ENCODE data around the gene ANTXR1. TPM values are rescaled to one million over a fixed set of nuclear protein-coding genes. Genes with fewer than 3 reads are reported as not detected.

Gene ANTXR1
- total and polyA plus RNA-seq, 2 of the 8 experiments (the other 6 are each of a cell fraction or from before 2014, with no cell fraction given), result 15.8 to 44.3 TPM

- TF ChIP-seq FOSL1 (IDR thresholded peaks at IDR 0.05; ENCODE audit: insufficient read depth, low read depth, low read length) (no peak), EP300 (IDR thresholded peaks at IDR 0.05; ENCODE audit: borderline replicate concordance in 1 of 2, low read depth in 2 of 2, low read length in 2 of 2) (no peak), KDM1A (IDR thresholded peaks at IDR 0.05; ENCODE audit: borderline replicate concordance, low read length) (no peak), KDM4A (IDR thresholded peaks at IDR 0.05; ENCODE audit: low read depth, low read length, severe bottlenecking) (no peak)
These were observed 173.6 kb downstream of the ANTXR1 start (continued) for GRCh38 chr2:69186614-69187013.

Measured in H1 (cell line).